Psoas muscle (tissue), 8 donors: Measurements from ENCODE around the gene ACADS. TPM values are rescaled to one million over a fixed set of nuclear protein-coding genes. Genes with fewer than 3 reads are reported as not detected.

Source experiments
- ATAC-seq, 4 donors: fragments of 200-7000 bp; cut with Tn5 transposase; one replicate each; pipeline ENCODE4 v1.9.1; 2020; ENCODE audit warnings: moderate library complexity in 3 of 4, mild to moderate bottlenecking in 2 of 4
- DNase-seq, 2 donors: peaks; one replicate each; pipeline ENCODE4 v3.0.0-alpha.2; 2020
- H3K27ac ChIP-seq: fragments of 200-600 bp; one replicate; pipeline ENCODE4 v1.8.0; 2022
- H3K27me3 ChIP-seq, 3 donors: fragments of 200-600 bp in 1 of 3; one replicate each; pipeline versions ENCODE4 v1.6.1 to v1.8.0; 2013 to 2022; ENCODE audit warnings: low read length in 2 of 3, mild to moderate bottlenecking in 2 of 3, moderate library complexity in 1 of 3; ENCODE audit not compliant: insufficient read depth in 3 of 3
- H3K36me3 ChIP-seq, 2 donors: fragments of 200-600 bp in 1 of 2; one replicate each; pipeline versions ENCODE4 v1.6.1 to v1.8.0; 2013 to 2022; ENCODE audit warnings: low read depth in 1 of 2, mild to moderate bottlenecking in 1 of 2, moderate library complexity in 1 of 2; ENCODE audit not compliant: insufficient read depth in 1 of 2
- H3K4me1 ChIP-seq: fragments of 200-600 bp; one replicate; pipeline ENCODE4 v1.8.0; 2022
- H3K4me3 ChIP-seq: fragments of 200-600 bp; one replicate; pipeline ENCODE4 v1.8.0; 2022; ENCODE audit warnings: mild to moderate bottlenecking
- H3K9me3 ChIP-seq: fragments of 200-600 bp; one replicate; pipeline ENCODE4 v1.8.0; 2022
- CTCF ChIP-seq: fragments of 200-600 bp; IDR thresholded peaks from one replicate; pipeline ENCODE4 v1.8.0; 2022; ENCODE audit warnings: antibody characterized with exemption
- WGBS, 3 donors: extraction: QIAGEN DNeasy Blood & Tissue Kit; methylation state at CpG; one replicate each; pipeline versions ENCODE4 v1.1.6 to v1.1.7; 2013; 5-methylcytosine and 5-hydroxymethylcytosine counted together
- intact Hi-C, 2 donors: fragments of 100-400 bp; cut with DNase I; formaldehyde crosslinking; loops; one replicate each; pipeline versions ENCODE4 v1.11.0 to v1.14.2; 2022
- polyA plus RNA-seq, 3 donors: library from polyadenylated mRNA; stranded (reverse); fragments of 200-250 nt; gene quantifications; one replicate each; pipeline ENCODE4 v1.2.3, GENCODE V29; 2013
- total RNA-seq, 4 donors: library from RNA; stranded (reverse); fragmentation: NEBNext Ultra II Directional in 2 of 4; extraction: Animal tissue kit (Norgen Biotek cat#: 25700) in 2 of 4; gene quantifications; one replicate each; pipeline versions ENCODE4 v1.2.1 to v1.2.4, GENCODE V29; 2021 to 2023
- donor health status: healthy with polysubstance abuse.
- donor health status: DM: no; HTN: no; CAD: no; lungs with moderate emphysema.
- donor health status: Bipolar disorder and iron deficiency.
- donor health status: healthy.
- donor health status: DM: yes; HTN: yes; CAD: no.
- donor health status: DM: no; HTN: no; CAD: no.
- donor health status: DM: no; HTN: no; CAD: no.
- donor health status: DM: yes; HTN: yes; CAD: no.

The ACADS gene
- total and polyA plus RNA-seq, 7 donors, result 81.9 to 120 (median 106) TPM

- DNase-seq, result no peak
- Histone ChIP-seq H3K36me3 (peaks cover 0 to 37% of the 10 kb centered on the region in 2 donors), H3K4me3 (no peak overlapping the region), H3K4me1 (peaks cover 25% of the 10 kb centered on the region), H3K27me3 (no peaks in the 10 kb centered on the region), H3K27ac (no peak overlapping the region), H3K9me3 (no peaks in the 10 kb centered on the region)
- WGBS, 3 donors, result 87 to 91% (median 90%) methylated on average over 7 of the region's 7 CpGs
- TF ChIP-seq CTCF, result peak; percentile 10
- intact Hi-C loops, result no loop called here
- ATAC-seq, result peak in 1 of 4 donors; percentile 44
Observed at GRCh38 chr12:120775862-120776552, 50.4 kb downstream of the ACADS start.

GRCh38 chr12:120783197-120783596, 57.6 kb downstream of the ACADS start:
- H3K4me3 ChIP-seq, result no peak overlapping the region
- H3K27me3 ChIP-seq, result no peaks in the 10 kb centered on the region
- ATAC-seq (peak; percentile 55 to 86 (median 74)), DNase-seq (no peak)
- intact Hi-C loops, result no loop called here
- no peak for TF ChIP-seq CTCF
- peaks cover 15% of the 10 kb centered on the region for H3K4me1 ChIP-seq
- WGBS, 3 donors, result 50 to 54% (median 53%) methylated on average over 6 of the region's 6 CpGs
- peaks cover 0 to 42% of the 10 kb centered on the region in 2 donors for H3K36me3 ChIP-seq
- H3K9me3 ChIP-seq, result no peaks in the 10 kb centered on the region
- H3K27ac ChIP-seq, result peak overlapping the region; percentile 59

- Histone ChIP-seq H3K27ac (peak overlapping the region; percentile 59), H3K9me3 (no peaks in the 10 kb centered on the region), H3K27me3 (no peaks in the 10 kb centered on the region), H3K4me3 (no peak overlapping the region), H3K36me3 (peaks cover 0 to 30% of the 10 kb centered on the region in 2 donors), H3K4me1 (peaks cover 15% of the 10 kb centered on the region)
- no peak for DNase-seq
- TF ChIP-seq CTCF, result no peak
- ATAC-seq, result no peak
- intact Hi-C loops, result no loop called here
- 94 to 100% (median 95%) methylated on average over 3 of the region's 3 CpGs for WGBS, 3 donors
Observed at GRCh38 chr12:120784804-120785203, 59.2 kb downstream of the ACADS start.

GRCh38 chr12:120787889-120788288, 62.3 kb downstream of the ACADS start:
- no peak overlapping the region for H3K4me3 ChIP-seq
- peaks cover 0 to 14% of the 10 kb centered on the region in 2 donors for H3K36me3 ChIP-seq
- H3K4me1 ChIP-seq, result peaks cover 8% of the 10 kb centered on the region
- no peaks in the 10 kb centered on the region for H3K9me3 ChIP-seq
- TF ChIP-seq CTCF, result no peak
- no peak overlapping the region for H3K27ac ChIP-seq
- WGBS, 3 donors, result 87 to 93% (median 92%) methylated on average over 3 of the region's 3 CpGs
- intact Hi-C loops, result no loop called here
- no peak for DNase-seq
- ATAC-seq, result no peak
- no peaks in the 10 kb centered on the region for H3K27me3 ChIP-seq

Other genes starting within 250 kb of the ACADS start
- gene DYNLL1, start 229.7 kb upstream of the ACADS start, total RNA-seq, result 100 to 1,000 TPM in 1 of 4 donors, 10 to 100 TPM in 3; 30.1 to 116 (median 68.2) TPM
- gene DYNLL1, start 229.7 kb upstream of the ACADS start, polyA plus RNA-seq, result 100 to 1,000 TPM in 2 of 3 donors, 10 to 100 TPM in 1; 62.0 to 155 (median 144) TPM
- 10 to 100 TPM; 33.1 to 52.8 (median 45.7) TPM for gene COQ5, start 196.7 kb upstream of the ACADS start, total RNA-seq
- 10 to 100 TPM; 53.4 to 81.4 (median 55.4) TPM for gene COQ5, start 196.7 kb upstream of the ACADS start, polyA plus RNA-seq
- 100 to 1,000 TPM; 296 to 463 (median 350) TPM for gene RNF10, start 191.5 kb upstream of the ACADS start, total RNA-seq
- 100 to 1,000 TPM; 299 to 624 (median 302) TPM for gene RNF10, start 191.5 kb upstream of the ACADS start, polyA plus RNA-seq
- gene POP5, start 144.4 kb upstream of the ACADS start, total RNA-seq, result 10 to 100 TPM in 3 of 4 donors, 1 to 10 TPM in 1; 9.8 to 20.2 (median 17.0) TPM
- 10 to 100 TPM; 18.9 to 30.4 (median 27.7) TPM for gene POP5, start 144.4 kb upstream of the ACADS start, polyA plus RNA-seq
- 1 to 10 TPM; 1.6 to 4.8 (median 2.6) TPM for gene CABP1, start 85.2 kb upstream of the ACADS start, total RNA-seq
- gene CABP1, start 85.2 kb upstream of the ACADS start, polyA plus RNA-seq, result 1 to 10 TPM; 2.2 to 2.3 (median 2.3) TPM
- 10 to 100 TPM; 49.2 to 63.8 (median 60.9) TPM for gene MLEC, start 38.7 kb upstream of the ACADS start, total RNA-seq
- gene MLEC, start 38.7 kb upstream of the ACADS start, polyA plus RNA-seq, result 100 to 1,000 TPM in 1 of 3 donors, 10 to 100 TPM in 2; 30.7 to 102 (median 34.5) TPM
- gene UNC119B, start 15.4 kb upstream of the ACADS start, total RNA-seq, result 10 to 100 TPM in 1 of 4 donors, 1 to 10 TPM in 3; 7.5 to 10.9 (median 7.9) TPM
- gene UNC119B, start 15.4 kb upstream of the ACADS start, polyA plus RNA-seq, result 1 to 10 TPM; 4.3 to 9.4 (median 8.3) TPM
- 10 to 100 TPM; 17.5 to 24.2 (median 19.7) TPM for gene SPPL3, start 178.5 kb downstream of the ACADS start, total RNA-seq
- gene SPPL3, start 178.5 kb downstream of the ACADS start, polyA plus RNA-seq, result 10 to 100 TPM in 1 of 3 donors, 1 to 10 TPM in 2; 7.3 to 11.6 (median 9.2) TPM